ENCODE measurements around the gene CERKL.

The CERKL gene

GRCh38 chr2:181648478-181649155, 8.3 kb downstream of the CERKL start:
- Histone ChIP-seq H3K4me1 (ENCODE audit: control insufficient read depth, insufficient read depth, low read length) (no peaks in the 10 kb centered on the region), H3K4me3 (ENCODE audit: low read length) (no peak overlapping the region), H3K4me2 (ENCODE audit: low read length) (no peak overlapping the region), H3K9me3 (replicated peaks; ENCODE audit: low read length) (no peaks in the 10 kb centered on the region), H3K27me3 (ENCODE audit: control insufficient read depth, insufficient read depth, low read length) (peaks cover 24% of the 10 kb centered on the region), H3K36me3 (ENCODE audit: insufficient read depth, low read length) (no peaks in the 10 kb centered on the region), H3K9ac (ENCODE audit: low read depth, low read length) (no peak overlapping the region)

- Histone ChIP-seq H3K27me3 (ENCODE audit: control insufficient read depth, insufficient read depth, low read length) (peaks cover 19% of the 10 kb centered on the region), H3K36me3 (ENCODE audit: insufficient read depth, low read length) (no peaks in the 10 kb centered on the region), H3K4me3 (ENCODE audit: low read length) (no peak overlapping the region), H3K4me1 (ENCODE audit: control insufficient read depth, insufficient read depth, low read length) (no peaks in the 10 kb centered on the region), H3K9me3 (replicated peaks; ENCODE audit: low read length) (no peaks in the 10 kb centered on the region), H3K4me2 (ENCODE audit: low read length) (no peak overlapping the region), H3K9ac (ENCODE audit: low read depth, low read length) (no peak overlapping the region)
Measured at GRCh38 chr2:181646415-181646987, 10.4 kb downstream of the CERKL start.

DNA sequence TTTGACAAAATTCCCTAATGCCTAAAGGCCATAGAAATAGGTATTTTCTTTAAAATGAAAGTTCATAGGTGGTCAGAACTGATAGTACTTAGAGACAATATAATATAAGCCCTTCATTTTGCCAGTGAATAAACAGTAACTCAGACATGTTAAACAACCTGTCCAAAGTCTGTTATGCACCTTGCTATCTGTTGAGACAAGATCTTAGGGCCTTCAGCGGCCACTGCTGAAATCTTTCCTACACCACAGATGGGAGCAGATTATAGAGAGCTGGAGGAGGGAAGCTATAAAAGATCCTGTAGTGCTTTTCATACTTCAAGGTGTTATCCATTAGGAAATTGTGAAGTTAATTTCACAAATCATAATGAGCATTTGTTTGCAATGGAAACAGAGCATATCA, 13.8 kb downstream of the CERKL start:
- Histone ChIP-seq H3K4me3 (ENCODE audit: low read length) (no peak overlapping the region), H3K36me3 (ENCODE audit: insufficient read depth, low read length) (no peaks in the 10 kb centered on the region), H3K9ac (ENCODE audit: low read depth, low read length) (no peak overlapping the region), H3K4me1 (ENCODE audit: control insufficient read depth, insufficient read depth, low read length) (no peaks in the 10 kb centered on the region), H3K9me3 (replicated peaks; ENCODE audit: low read length) (no peaks in the 10 kb centered on the region), H3K4me2 (ENCODE audit: low read length) (no peak overlapping the region), H3K27me3 (ENCODE audit: control insufficient read depth, insufficient read depth, low read length) (peaks cover 15% of the 10 kb centered on the region)

DNA sequence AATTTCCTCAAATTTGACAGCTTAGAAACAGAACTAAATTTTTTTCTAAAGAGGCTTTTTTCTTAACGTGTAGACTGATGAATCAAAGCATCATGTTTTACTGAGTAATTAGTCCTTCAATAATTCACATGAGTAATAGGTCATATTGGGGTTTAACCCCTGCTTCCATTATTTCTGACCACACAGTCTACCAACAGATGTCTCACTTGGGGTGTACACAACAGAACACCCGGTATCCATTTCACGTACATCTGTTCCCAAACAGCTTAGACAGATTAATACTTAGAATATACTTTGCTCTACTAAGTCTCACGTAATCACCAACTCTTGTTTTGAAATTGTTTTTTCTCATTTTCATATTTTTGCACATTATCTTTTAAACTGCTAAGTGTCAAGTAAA, 14.8 kb downstream of the CERKL start:
- Histone ChIP-seq H3K9ac (ENCODE audit: low read depth, low read length) (no peak overlapping the region), H3K4me3 (ENCODE audit: low read length) (no peak overlapping the region), H3K27me3 (ENCODE audit: control insufficient read depth, insufficient read depth, low read length) (peaks cover 11% of the 10 kb centered on the region), H3K4me2 (ENCODE audit: low read length) (no peak overlapping the region), H3K4me1 (ENCODE audit: control insufficient read depth, insufficient read depth, low read length) (no peaks in the 10 kb centered on the region), H3K9me3 (replicated peaks; ENCODE audit: low read length) (no peaks in the 10 kb centered on the region), H3K36me3 (ENCODE audit: insufficient read depth, low read length) (no peaks in the 10 kb centered on the region)

DNA sequence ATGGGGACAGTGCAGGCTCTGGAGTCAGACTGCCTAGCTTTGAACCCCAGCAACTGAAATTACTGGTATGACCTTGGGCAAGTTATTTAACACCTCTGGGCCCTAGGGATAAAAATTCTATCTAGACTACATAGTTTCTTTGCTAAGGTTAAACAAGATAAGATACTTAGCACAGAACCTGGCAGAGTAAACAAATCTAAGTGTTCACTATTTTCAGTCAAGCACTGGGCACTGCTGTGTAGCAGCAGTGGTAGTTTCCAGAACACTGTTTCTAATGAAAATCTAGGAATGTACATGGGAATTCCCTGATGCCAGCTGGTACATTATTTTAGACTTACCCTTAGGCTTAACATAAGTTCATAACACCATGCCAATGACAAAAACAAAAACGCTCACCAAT, 17.2 kb downstream of the CERKL start:
- H3K9me3 ChIP-seq (replicated peaks; ENCODE audit: low read length): no peaks in the 10 kb centered on the region
- no peaks in the 10 kb centered on the region for H3K4me1 ChIP-seq (ENCODE audit: control insufficient read depth, insufficient read depth, low read length)
- no peaks in the 10 kb centered on the region for H3K27me3 ChIP-seq (ENCODE audit: control insufficient read depth, insufficient read depth, low read length)
- no peaks in the 10 kb centered on the region for H3K36me3 ChIP-seq (ENCODE audit: insufficient read depth, low read length)
- no peak overlapping the region for H3K4me2 ChIP-seq (ENCODE audit: low read length)
- H3K9ac ChIP-seq (ENCODE audit: low read depth, low read length): no peak overlapping the region
- H3K4me3 ChIP-seq (ENCODE audit: low read length): no peak overlapping the region

DNA sequence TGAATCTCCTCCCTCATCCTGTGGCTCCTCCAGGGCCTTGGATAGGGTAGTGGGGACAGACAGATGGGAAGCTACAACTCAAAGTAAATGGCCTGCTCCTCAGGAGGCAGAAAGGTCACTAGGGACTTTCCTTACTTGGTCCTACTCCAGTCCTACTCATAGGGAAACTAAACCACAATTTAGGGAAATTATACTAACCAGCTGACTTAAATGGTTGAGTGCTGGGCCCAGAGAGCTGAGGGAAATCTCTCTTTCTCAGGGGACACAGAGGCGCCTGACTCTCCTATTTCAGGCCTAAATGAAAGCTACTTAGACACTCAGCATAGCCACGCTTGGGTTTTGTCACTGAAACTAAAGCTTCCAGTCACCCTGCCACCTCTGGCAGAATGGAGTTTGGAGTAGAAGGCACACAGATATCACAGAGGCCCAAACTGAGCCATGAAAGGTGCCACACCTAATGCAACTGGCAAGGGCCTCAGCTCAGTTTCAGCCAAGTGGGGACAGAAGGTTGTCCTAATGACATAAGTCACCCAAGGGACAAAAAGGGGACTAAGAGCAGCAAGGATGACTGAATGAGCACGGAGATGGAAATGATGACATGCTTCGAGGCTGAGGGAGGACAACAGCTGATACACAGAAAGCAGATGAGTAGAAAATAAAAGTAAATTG, 24.0 kb downstream of the CERKL start:
- Histone ChIP-seq H3K4me3 (ENCODE audit: low read length) (no peak overlapping the region), H3K4me1 (ENCODE audit: control insufficient read depth, insufficient read depth, low read length) (no peaks in the 10 kb centered on the region), H3K27me3 (ENCODE audit: control insufficient read depth, insufficient read depth, low read length) (peaks cover 15% of the 10 kb centered on the region), H3K9ac (ENCODE audit: low read depth, low read length) (no peak overlapping the region), H3K36me3 (ENCODE audit: insufficient read depth, low read length) (no peaks in the 10 kb centered on the region), H3K4me2 (ENCODE audit: low read length) (no peak overlapping the region), H3K9me3 (replicated peaks; ENCODE audit: low read length) (no peaks in the 10 kb centered on the region)

DNA sequence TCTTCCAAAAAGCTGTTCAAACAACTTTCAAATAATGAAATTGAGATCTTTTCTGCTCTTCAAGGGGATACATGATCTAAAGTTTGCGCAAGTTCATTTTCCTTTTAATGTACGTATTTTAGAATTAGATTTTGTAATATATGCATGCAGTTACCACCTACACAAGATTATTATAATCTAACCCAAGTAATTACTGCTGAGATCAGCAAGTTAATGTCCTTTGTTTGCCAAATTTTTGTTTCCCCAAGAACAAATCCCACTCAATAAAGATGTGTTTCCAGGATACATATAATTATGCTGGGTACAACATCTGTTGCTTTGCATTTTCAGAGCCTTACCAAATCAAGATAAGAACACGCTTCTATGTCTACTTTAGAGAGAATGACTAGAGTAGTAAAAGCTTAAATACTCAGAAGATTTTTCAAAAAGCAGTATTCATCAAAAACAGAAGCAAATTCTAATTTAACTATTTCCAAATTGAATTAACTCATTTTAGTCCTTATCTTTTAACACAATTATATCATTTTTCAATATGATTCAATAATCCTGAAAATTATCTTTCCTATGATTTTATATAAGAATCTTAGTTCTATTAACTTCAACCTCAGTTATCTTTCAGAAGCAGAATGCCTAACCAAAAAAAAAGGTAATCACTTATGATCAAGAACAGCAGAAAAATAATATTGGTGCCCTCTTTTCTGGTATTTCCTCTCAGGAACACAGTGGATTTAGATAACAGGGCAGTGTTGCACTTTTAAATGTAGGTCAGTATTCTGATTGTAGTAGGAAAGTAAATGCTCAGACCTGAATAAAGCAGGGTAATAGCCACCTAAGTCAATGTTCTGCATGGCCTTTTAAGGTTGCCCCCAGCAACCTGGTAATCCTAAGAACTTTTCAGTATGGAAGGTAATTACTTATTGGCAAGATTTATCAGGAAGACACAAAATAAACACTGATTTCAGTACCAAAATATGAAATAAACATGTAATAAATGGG, 28.0 kb downstream of the CERKL start:
- Histone ChIP-seq H3K4me3 (ENCODE audit: low read length) (no peak overlapping the region), H3K4me1 (ENCODE audit: control insufficient read depth, insufficient read depth, low read length) (no peaks in the 10 kb centered on the region), H3K4me2 (ENCODE audit: low read length) (no peak overlapping the region), H3K36me3 (ENCODE audit: insufficient read depth, low read length) (no peaks in the 10 kb centered on the region), H3K27me3 (ENCODE audit: control insufficient read depth, insufficient read depth, low read length) (peaks cover 18% of the 10 kb centered on the region), H3K9ac (ENCODE audit: low read depth, low read length) (no peak overlapping the region), H3K9me3 (replicated peaks; ENCODE audit: low read length) (no peaks in the 10 kb centered on the region)

DNA sequence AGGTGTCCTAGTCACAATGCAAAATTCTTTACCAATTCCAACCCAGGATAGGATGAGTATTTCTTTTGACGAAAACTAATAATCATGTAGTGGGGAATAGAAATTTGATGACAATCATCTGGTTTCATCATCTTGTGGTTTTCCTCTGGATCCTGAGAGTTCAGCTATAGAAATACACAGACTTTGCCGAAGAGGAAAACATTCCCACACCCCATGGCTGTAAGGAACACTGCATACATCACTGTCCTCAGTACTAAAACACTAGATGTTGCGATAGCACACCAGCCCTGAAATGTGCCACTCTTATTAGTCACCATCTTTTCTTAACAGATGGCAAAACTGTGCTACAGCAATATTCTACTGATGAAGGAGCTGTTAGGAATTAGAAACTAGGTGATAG, 29.4 kb downstream of the CERKL start:
- Histone ChIP-seq H3K4me2 (ENCODE audit: low read length) (no peak overlapping the region), H3K9ac (ENCODE audit: low read depth, low read length) (no peak overlapping the region), H3K4me1 (ENCODE audit: control insufficient read depth, insufficient read depth, low read length) (no peaks in the 10 kb centered on the region), H3K4me3 (ENCODE audit: low read length) (no peak overlapping the region), H3K27me3 (ENCODE audit: control insufficient read depth, insufficient read depth, low read length) (peaks cover 11% of the 10 kb centered on the region), H3K9me3 (replicated peaks; ENCODE audit: low read length) (no peaks in the 10 kb centered on the region), H3K36me3 (ENCODE audit: insufficient read depth, low read length) (no peaks in the 10 kb centered on the region)

GRCh38 chr2:181626671-181627070, 30.2 kb downstream of the CERKL start:
- no peaks in the 10 kb centered on the region for H3K9me3 ChIP-seq (replicated peaks; ENCODE audit: low read length)
- H3K4me3 ChIP-seq (ENCODE audit: low read length): no peak overlapping the region
- H3K4me1 ChIP-seq (ENCODE audit: control insufficient read depth, insufficient read depth, low read length): no peaks in the 10 kb centered on the region
- H3K9ac ChIP-seq (ENCODE audit: low read depth, low read length): no peak overlapping the region
- no peaks in the 10 kb centered on the region for H3K36me3 ChIP-seq (ENCODE audit: insufficient read depth, low read length)
- H3K4me2 ChIP-seq (ENCODE audit: low read length): no peak overlapping the region
- H3K27me3 ChIP-seq (ENCODE audit: control insufficient read depth, insufficient read depth, low read length): peaks cover 11% of the 10 kb centered on the region

- Histone ChIP-seq H3K36me3 (ENCODE audit: insufficient read depth, low read length) (no peaks in the 10 kb centered on the region), H3K9me3 (replicated peaks; ENCODE audit: low read length) (no peaks in the 10 kb centered on the region), H3K9ac (ENCODE audit: low read depth, low read length) (no peak overlapping the region), H3K4me3 (ENCODE audit: low read length) (no peak overlapping the region), H3K4me1 (ENCODE audit: control insufficient read depth, insufficient read depth, low read length) (no peaks in the 10 kb centered on the region), H3K27me3 (ENCODE audit: control insufficient read depth, insufficient read depth, low read length) (peaks cover 4% of the 10 kb centered on the region), H3K4me2 (ENCODE audit: low read length) (no peak overlapping the region)
Measured at GRCh38 chr2:181623159-181623558, 33.7 kb downstream of the CERKL start.

GRCh38 chr2:181621779-181622490, 35.0 kb downstream of the CERKL start:
- Histone ChIP-seq H3K9me3 (replicated peaks; ENCODE audit: low read length) (no peaks in the 10 kb centered on the region), H3K27me3 (ENCODE audit: control insufficient read depth, insufficient read depth, low read length) (peaks cover 2% of the 10 kb centered on the region), H3K4me2 (ENCODE audit: low read length) (no peak overlapping the region), H3K4me1 (ENCODE audit: control insufficient read depth, insufficient read depth, low read length) (no peaks in the 10 kb centered on the region), H3K36me3 (ENCODE audit: insufficient read depth, low read length) (no peaks in the 10 kb centered on the region), H3K9ac (ENCODE audit: low read depth, low read length) (no peak overlapping the region), H3K4me3 (ENCODE audit: low read length) (no peak overlapping the region)

Measured in skeletal muscle satellite cell (primary cell).